HT1080 (cell line): ENCODE data around the gene AMIGO1. TPM values are rescaled to one million over a fixed set of nuclear protein-coding genes. Genes with fewer than 3 reads are reported as not detected.

Source experiments
- DNase-seq: peaks from one replicate; pipeline ENCODE4 v3.0.0-alpha.2; 2015; ENCODE audit warnings: low read depth
- total RNA-seq: library from RNA; depleted of rRNA; stranded (reverse); fragments of >200 nt; shearing (Covaris generic); gene quantifications from 2 replicates; pipeline ENCODE4 v1.2.3, GENCODE V29; 2014

The AMIGO1 gene
- total RNA-seq, 1 experiment from 2014 or later = 2.0 TPM

DNA sequence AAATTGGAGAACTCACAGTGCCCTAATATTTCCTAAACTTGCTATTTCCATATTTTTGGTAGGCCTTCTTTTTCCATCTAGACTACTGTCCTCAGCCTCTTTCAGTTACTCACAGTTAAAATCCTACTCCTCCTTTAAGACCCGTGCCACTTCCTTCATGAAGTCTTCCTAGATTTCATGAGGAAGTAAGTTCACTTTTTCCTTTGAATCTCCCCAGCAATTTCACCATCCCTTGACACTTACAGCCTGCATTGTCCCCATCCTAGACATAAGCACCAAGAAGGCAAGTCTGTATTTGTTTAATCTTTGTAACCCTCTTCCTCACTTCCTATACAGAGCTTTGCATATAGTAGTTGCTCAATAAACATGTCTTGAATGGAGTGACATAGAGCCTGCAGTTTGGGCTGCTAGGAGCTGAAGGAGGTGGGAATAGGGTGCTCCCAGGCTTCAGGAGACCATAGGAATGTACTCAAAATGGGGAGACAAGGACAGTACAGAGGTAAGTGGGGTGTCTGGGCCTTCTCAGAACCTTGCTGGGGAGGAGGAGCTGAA, 24.9 kb upstream of the AMIGO1 start:
- no peak for DNase-seq

GRCh38 chr1:109532365-109533136, 23.0 kb upstream of the AMIGO1 start:
- DNase-seq = peak; percentile 74

DNA sequence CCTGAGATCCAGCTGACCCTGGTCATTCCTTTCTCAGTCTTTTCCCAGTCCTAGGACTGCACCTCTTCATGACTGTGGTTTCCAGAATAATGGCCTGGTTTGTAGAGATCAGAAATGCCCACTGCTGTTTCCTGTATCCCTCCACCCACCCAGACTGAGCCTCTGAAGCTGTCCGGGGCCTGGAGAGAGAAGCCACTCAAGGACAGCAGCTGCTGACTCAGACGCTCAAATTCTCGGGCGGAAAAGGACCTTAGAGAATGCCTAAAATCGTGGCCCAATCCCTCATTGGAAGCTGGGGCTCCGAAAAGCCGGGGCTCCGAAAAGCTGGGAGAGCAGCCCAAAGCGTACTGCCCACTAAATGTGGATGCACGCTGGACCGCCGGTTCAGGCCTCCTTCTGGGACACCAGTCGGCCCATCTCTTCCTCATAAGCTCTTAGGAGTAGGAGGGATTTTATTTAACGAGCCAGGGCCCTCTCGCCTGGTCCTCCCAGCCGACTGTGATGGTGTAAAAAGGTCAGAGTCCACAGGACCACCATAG, 22.4 kb upstream of the AMIGO1 start:
- no peak for DNase-seq

DNA sequence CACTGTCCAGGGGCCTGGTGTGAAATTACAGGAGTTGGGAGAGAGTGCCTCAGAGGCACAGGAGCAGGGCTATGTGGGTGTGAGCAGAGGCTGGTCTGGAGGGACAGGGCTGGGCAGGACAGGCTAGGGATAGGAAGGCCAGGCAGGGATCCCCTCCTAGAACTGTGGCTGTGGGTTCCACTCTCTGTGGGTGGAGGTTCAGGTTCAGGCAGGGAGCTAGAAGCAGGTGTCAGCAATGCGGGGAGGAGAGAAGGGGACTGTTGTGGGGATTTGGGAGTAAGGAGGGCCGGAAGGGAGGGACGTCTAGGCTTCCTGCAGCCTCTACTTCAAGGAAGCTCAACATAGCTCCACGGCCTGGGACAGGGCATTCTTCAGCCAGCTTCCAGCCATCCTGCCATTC, 21.9 kb upstream of the AMIGO1 start:
- DNase-seq = no peak

GRCh38 chr1:109530457-109531087, 21.0 kb upstream of the AMIGO1 start:
- DNase-seq = no peak

DNA sequence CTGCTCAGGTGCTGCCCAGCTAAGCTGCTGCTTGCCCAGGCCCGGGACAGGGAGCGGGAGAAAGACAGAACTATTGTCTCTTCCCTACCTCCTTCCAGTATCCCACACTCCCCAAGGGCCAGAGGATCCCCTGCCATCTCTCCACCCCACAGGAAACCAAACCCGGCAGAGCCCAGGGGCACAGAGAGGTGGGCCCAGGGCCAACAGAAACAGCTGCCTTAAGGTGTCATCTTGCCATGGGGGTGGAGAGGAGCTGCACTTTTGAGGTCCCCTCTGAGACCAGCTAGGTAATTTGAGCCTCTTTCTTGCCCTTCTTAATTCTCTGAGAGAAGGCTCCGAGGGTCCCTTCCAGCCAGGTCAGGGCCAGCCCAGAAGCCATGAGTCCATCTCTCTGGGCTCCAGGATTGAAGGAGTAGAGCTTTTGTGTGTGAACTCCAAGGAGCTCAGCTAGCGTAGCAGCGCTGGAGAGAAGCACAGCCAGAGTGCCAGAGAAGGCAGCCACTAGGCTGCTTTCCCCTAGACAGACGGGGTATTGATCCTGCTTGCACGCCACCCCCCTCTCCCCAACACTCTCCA, 20.4 kb upstream of the AMIGO1 start:
- DNase-seq = peak; percentile 24

GRCh38 chr1:109528712-109529111, 19.2 kb upstream of the AMIGO1 start:
- DNase-seq = no peak

- DNase-seq = no peak
Observed at GRCh38 chr1:109527846-109528695, 18.5 kb upstream of the AMIGO1 start.

- no peak for DNase-seq
Observed at GRCh38 chr1:109527098-109527811, 17.7 kb upstream of the AMIGO1 start.

GRCh38 chr1:109523706-109524105, 14.2 kb upstream of the AMIGO1 start:
- DNase-seq = no peak

GRCh38 chr1:109522026-109522425, 12.5 kb upstream of the AMIGO1 start:
- DNase-seq = no peak

GRCh38 chr1:109521002-109521951, 11.8 kb upstream of the AMIGO1 start:
- DNase-seq = no peak

GRCh38 chr1:109517337-109517736, 7.8 kb upstream of the AMIGO1 start:
- no peak for DNase-seq

DNA sequence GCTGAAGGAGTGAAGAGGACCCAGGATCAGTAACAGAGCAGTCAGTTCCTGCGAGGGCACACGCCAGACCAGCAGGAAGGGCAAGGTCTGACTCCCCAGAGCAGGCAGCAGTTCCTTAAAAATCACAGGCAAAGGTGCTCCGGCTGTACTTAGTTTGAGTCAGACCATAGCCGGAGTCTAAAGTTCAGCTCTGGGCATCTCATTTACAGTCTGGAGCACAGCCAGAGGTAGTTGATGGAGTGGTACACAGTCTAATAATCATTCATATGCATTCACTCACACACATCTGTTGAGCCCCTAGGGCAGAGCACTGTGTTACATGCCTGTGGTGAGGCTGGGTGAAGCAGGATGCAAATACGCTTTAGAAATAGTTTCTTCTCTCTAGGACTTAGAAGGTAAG, 7.3 kb upstream of the AMIGO1 start:
- no peak for DNase-seq

DNA sequence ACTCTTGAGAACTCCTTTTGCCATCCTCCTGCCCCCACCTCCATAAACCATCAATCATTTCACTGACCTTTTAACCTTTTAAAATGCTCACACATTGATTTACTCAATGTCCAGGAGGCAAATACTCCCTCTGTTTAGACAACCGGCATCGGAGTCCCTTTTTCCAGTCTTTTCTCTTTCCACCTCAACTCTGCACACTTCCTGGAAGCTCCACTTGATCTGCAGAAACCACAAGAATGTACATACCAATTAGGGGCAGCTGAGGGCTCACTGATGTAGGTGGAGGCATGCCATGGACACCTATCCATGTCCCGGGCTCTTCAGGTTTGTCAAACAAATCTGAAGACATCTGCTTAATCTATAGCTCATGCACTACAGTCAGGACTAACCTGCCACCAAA, 5.3 kb upstream of the AMIGO1 start:
- no peak for DNase-seq

GRCh38 chr1:109513110-109513710, 3.7 kb upstream of the AMIGO1 start:
- DNase-seq = no peak

GRCh38 chr1:109508873-109509175, 703 bp downstream of the AMIGO1 start:
- DNase-seq = no peak

- no peak for DNase-seq
Observed at GRCh38 chr1:109508001-109508872, 1.3 kb downstream of the AMIGO1 start.
